Measurements from ENCODE around the gene FALEC. TPM values are rescaled to one million over a fixed set of nuclear protein-coding genes. Genes with fewer than 3 reads are reported as not detected.

Gene FALEC
- total RNA-seq, 1 experiment from 2014 or later, result 1.0 TPM

DNA sequence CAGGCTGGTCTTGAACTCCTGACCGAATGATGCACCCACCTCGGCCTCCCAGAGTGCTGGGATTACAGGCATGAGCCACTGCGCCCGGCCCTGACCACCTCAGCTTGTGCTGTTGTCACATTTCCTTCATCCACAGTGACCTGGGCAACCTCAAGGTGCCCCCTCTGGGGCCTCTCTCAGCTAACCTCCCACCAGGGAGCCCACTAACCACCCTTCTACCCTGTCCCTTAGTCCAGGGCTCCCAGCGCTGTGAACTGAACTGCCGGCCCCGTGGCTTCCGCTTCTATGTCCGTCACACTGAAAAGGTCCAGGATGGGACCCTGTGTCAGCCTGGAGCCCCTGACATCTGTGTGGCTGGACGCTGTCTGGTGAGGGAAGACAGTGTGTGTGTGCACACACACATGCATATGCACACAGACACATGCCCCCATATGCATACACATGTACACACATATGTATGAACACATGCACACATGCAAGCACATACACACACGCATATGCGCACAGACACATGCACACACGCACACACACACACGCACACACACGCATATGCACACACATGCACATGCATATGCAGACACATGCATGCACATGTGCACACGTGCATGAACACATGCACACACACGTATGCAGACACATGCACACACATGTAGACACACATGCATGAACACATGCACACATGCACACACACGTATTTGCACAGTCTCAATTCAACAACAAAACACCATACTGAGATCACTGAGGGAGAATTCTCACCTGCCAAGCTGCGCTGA is 39.8 kb downstream of the FALEC start:
- in situ Hi-C loops (cut with HindIII; ENCODE audit: low pct_unique_long_range_greater_than_20kb, low sequenced_read_pairs) (no loop called here), intact Hi-C loops (cut with micrococcal nuclease; ENCODE audit: unreplicated experiment) (no loop called here)
- no peak for TF ChIP-seq POLR2AphosphoS5 (IDR thresholded peaks at IDR 0.05; ENCODE audit: low read depth, low read length)
- TF ChIP-seq TCF7L2 (IDR thresholded peaks at IDR 0.05; ENCODE audit: low read depth, low read length), result no peak
- TF ChIP-seq, protein P1, sequence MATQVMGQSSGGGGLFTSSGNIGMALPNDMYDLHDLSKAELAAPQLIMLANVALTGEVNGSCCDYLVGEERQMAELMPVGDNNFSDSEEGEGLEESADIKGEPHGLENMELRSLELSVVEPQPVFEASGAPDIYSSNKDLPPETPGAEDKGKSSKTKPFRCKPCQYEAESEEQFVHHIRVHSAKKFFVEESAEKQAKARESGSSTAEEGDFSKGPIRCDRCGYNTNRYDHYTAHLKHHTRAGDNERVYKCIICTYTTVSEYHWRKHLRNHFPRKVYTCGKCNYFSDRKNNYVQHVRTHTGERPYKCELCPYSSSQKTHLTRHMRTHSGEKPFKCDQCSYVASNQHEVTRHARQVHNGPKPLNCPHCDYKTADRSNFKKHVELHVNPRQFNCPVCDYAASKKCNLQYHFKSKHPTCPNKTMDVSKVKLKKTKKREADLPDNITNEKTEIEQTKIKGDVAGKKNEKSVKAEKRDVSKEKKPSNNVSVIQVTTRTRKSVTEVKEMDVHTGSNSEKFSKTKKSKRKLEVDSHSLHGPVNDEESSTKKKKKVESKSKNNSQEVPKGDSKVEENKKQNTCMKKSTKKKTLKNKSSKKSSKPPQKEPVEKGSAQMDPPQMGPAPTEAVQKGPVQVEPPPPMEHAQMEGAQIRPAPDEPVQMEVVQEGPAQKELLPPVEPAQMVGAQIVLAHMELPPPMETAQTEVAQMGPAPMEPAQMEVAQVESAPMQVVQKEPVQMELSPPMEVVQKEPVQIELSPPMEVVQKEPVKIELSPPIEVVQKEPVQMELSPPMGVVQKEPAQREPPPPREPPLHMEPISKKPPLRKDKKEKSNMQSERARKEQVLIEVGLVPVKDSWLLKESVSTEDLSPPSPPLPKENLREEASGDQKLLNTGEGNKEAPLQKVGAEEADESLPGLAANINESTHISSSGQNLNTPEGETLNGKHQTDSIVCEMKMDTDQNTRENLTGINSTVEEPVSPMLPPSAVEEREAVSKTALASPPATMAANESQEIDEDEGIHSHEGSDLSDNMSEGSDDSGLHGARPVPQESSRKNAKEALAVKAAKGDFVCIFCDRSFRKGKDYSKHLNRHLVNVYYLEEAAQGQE (IDR thresholded peaks at IDR 0.05; ENCODE audit: insufficient read depth in 1 of 2, low read depth in 2 of 2, low read length in 1 of 2), result no peak
- TF ChIP-seq SIN3A (IDR thresholded peaks at IDR 0.05; ENCODE audit: borderline replicate concordance, insufficient read depth, low read depth, low read length), result no peak
- TF ChIP-seq, protein P2, sequence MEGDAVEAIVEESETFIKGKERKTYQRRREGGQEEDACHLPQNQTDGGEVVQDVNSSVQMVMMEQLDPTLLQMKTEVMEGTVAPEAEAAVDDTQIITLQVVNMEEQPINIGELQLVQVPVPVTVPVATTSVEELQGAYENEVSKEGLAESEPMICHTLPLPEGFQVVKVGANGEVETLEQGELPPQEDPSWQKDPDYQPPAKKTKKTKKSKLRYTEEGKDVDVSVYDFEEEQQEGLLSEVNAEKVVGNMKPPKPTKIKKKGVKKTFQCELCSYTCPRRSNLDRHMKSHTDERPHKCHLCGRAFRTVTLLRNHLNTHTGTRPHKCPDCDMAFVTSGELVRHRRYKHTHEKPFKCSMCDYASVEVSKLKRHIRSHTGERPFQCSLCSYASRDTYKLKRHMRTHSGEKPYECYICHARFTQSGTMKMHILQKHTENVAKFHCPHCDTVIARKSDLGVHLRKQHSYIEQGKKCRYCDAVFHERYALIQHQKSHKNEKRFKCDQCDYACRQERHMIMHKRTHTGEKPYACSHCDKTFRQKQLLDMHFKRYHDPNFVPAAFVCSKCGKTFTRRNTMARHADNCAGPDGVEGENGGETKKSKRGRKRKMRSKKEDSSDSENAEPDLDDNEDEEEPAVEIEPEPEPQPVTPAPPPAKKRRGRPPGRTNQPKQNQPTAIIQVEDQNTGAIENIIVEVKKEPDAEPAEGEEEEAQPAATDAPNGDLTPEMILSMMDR (IDR thresholded peaks at IDR 0.05), result no peak
- Histone ChIP-seq H3K4me3 (ENCODE audit: low read depth in 2 of 2, low read length in 2 of 2) (no peak overlapping the region), H3K27ac (ENCODE audit: low read length) (no peak overlapping the region), H3K36me3 (ENCODE audit: control insufficient read depth, insufficient read depth, low read length) (no peaks in the 10 kb centered on the region), H3K27me3 (ENCODE audit: control insufficient read depth, insufficient read depth, low read length) (no peaks in the 10 kb centered on the region), H3K4me1 (ENCODE audit: control insufficient read depth, insufficient read depth, low read length) (peaks cover 30% of the 10 kb centered on the region), H3K9me3 (ENCODE audit: control insufficient read depth, insufficient read depth, low read depth, low read length) (no peaks in the 10 kb centered on the region)
- DNase-seq (ENCODE audit: low read depth, low spot score) (no peak), ATAC-seq (no peak)
- POLR2A ChIA-PET, result interaction anchor here (0.6 to 0.7 kb wide), 2 partner anchors 131 to 142 kb away, joined by 4 to 9 read pairs; partner anchors contain the start of gene GOLPH3L
- CTCF ChIA-PET, result no interaction called here
- no TSS peak for BruUV-seq (replicated peaks)

DNA sequence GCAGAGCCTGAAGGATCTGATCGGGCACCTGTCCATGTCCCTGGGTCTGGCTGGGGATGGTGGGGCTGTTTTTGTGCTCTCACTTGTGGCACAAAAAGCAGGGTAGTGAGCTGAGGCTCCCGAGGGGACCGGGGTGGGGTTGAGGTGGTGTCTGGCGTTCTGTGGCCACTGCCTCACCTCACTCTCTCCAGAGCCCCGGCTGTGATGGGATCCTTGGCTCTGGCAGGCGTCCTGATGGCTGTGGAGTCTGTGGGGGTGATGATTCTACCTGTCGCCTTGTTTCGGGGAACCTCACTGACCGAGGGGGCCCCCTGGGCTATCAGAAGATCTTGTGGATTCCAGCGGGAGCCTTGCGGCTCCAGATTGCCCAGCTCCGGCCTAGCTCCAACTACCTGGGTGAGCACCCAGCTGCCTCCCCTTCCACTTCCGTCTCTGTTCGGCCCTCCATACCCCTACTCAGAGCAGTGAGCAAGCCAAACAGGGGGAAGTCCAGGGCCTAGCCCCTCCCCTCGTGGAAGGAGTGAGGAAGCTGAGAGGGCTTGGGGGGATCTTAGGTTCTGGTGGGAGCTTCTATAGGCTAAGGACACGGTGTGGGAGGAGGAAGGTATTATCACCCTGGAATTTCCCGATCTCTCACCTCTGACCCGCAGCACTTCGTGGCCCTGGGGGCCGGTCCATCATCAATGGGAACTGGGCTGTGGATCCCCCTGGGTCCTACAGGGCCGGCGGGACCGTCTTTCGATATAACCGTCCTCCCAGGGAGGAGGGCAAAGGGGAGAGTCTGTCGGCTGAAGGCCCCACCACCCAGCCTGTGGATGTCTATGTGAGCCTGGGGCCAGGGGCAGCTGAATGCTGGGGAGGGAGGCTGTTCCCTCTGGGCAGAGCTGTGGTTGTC is 40.7 kb downstream of the FALEC start:
- BruUV-seq (replicated peaks), result no TSS peak
- ChIA-PET CTCF (no interaction called here), POLR2A (no interaction called here)
- in situ Hi-C loops (cut with HindIII; ENCODE audit: low pct_unique_long_range_greater_than_20kb, low sequenced_read_pairs), result no loop called here
- ATAC-seq, result no peak
- H3K36me3 ChIP-seq (ENCODE audit: control insufficient read depth, insufficient read depth, low read length), result no peaks in the 10 kb centered on the region
- no peaks in the 10 kb centered on the region for H3K27me3 ChIP-seq (ENCODE audit: control insufficient read depth, insufficient read depth, low read length)
- DNase-seq (ENCODE audit: low read depth, low spot score), result no peak
- H3K9me3 ChIP-seq (ENCODE audit: control insufficient read depth, insufficient read depth, low read depth, low read length), result no peaks in the 10 kb centered on the region
- TF ChIP-seq SIN3A (IDR thresholded peaks at IDR 0.05; ENCODE audit: borderline replicate concordance, insufficient read depth, low read depth, low read length) (no peak), TCF7L2 (IDR thresholded peaks at IDR 0.05; ENCODE audit: low read depth, low read length) (no peak), POLR2AphosphoS5 (IDR thresholded peaks at IDR 0.05; ENCODE audit: low read depth, low read length) (no peak)
- TF ChIP-seq, protein P2 (IDR thresholded peaks at IDR 0.05), result no peak
- TF ChIP-seq, protein P1 (IDR thresholded peaks at IDR 0.05; ENCODE audit: insufficient read depth in 1 of 2, low read depth in 2 of 2, low read length in 1 of 2), result no peak
- peaks cover 27% of the 10 kb centered on the region for H3K4me1 ChIP-seq (ENCODE audit: control insufficient read depth, insufficient read depth, low read length)
- no peak overlapping the region for H3K27ac ChIP-seq (ENCODE audit: low read length)
- intact Hi-C loops (cut with micrococcal nuclease; ENCODE audit: unreplicated experiment), result no loop called here
- H3K4me3 ChIP-seq (ENCODE audit: low read depth in 2 of 2, low read length in 2 of 2), result no peak overlapping the region
